AG09319 (cell line): Measurements from ENCODE around the gene PDE4B.

Source experiments
- DNase-seq: peaks from one replicate; pipeline ENCODE4 v3.0.0-alpha.2; 2010; ENCODE audit warnings: low read depth; ENCODE audit errors: extremely low read depth
- TF ChIP-seq, protein P1 (sequence below): IDR thresholded peaks from 2 replicates; pipeline ENCODE4 v1.5.1; 2011; ENCODE audit warnings: low read depth, mild to moderate bottlenecking, inconsistent platforms, low read length, moderate library complexity

Gene PDE4B

DNA sequence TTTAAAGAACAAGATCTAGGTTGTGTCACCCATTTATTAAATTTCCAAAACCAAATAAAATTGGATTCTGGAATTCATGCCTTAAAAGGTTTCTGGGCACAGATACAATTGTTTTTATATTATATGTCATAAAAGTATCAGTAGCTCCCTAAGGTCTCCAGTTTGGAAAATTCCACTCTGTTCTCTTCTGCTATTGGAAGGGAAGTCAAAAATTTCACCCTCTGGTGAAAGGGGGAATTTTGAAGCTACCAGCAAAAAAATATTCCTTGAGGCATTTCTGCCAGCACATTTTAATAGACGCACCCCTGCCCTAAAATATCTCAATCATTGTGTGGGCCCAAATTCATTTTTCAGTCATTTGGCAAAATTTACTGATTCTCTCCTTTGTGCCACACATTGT is 455.6 kb downstream of the PDE4B start:
- DNase-seq = no peak
- TF ChIP-seq, protein P1, sequence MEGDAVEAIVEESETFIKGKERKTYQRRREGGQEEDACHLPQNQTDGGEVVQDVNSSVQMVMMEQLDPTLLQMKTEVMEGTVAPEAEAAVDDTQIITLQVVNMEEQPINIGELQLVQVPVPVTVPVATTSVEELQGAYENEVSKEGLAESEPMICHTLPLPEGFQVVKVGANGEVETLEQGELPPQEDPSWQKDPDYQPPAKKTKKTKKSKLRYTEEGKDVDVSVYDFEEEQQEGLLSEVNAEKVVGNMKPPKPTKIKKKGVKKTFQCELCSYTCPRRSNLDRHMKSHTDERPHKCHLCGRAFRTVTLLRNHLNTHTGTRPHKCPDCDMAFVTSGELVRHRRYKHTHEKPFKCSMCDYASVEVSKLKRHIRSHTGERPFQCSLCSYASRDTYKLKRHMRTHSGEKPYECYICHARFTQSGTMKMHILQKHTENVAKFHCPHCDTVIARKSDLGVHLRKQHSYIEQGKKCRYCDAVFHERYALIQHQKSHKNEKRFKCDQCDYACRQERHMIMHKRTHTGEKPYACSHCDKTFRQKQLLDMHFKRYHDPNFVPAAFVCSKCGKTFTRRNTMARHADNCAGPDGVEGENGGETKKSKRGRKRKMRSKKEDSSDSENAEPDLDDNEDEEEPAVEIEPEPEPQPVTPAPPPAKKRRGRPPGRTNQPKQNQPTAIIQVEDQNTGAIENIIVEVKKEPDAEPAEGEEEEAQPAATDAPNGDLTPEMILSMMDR = no peak

GRCh38 chr1:66248746-66249145 is 456.1 kb downstream of the PDE4B start:
- DNase-seq = no peak
- TF ChIP-seq, protein P1 = no peak

- no peak for DNase-seq
- TF ChIP-seq, protein P1 = no peak
Observed at GRCh38 chr1:66250075-66250474, 457.4 kb downstream of the PDE4B start.

- DNase-seq = no peak
- TF ChIP-seq, protein P1 = no peak
Observed at GRCh38 chr1:66250478-66250877, 457.8 kb downstream of the PDE4B start.

DNA sequence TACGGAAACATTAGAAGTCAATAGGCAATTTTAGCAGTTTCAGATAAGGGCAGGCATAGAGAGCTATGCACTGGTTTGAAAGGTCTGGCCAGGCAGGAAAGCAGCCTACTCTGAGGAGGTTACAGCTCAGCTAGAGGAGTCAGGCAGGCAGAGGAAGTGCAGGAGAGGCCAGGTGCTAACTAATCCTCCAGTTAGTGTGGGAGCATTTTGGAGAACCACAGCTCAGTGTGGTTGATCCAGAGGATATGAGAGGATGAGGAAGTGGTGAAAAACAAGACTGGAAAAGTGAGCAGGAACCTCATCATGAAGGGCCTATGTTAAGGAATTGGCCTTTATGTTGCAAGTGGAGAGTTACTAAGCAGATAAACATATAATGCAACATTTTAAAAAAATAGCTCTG is 458.9 kb downstream of the PDE4B start:
- TF ChIP-seq, protein P1 = no peak
- DNase-seq = no peak

GRCh38 chr1:66253330-66253921 is 460.7 kb downstream of the PDE4B start:
- TF ChIP-seq, protein P1 = peak; percentile 84
- peak; percentile 52 for DNase-seq

DNA sequence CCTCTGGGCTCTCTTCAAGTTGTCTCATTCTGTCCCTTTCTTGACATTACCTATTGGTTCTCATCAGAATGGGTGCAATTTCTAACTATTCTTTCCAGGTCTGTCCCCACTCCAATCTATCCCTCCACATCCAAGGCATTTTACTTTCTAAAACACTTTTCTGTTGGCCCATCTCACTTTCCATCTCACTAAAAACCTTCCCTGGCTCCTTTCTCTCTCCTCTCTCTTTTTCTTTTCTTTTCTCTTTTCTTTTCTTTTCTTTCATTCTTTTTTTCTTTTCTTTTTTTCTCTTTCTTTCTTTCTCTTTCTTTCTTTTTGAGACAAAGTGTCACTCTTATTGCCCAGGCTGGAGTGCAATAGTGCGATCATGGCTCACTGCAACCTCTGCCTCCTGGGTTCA is 462.1 kb downstream of the PDE4B start:
- TF ChIP-seq, protein P1 = no peak
- DNase-seq = no peak
